Pancreas (tissue), 10 donors: ENCODE results near the gene RIPK1. TPM values are rescaled to one million over a fixed set of nuclear protein-coding genes. Genes with fewer than 3 reads are reported as not detected.
A peak's percentile ranks its signal among the peaks of the same experiment; 100 is the strongest.
"Not testable (repeated sequence)": the region's sequence is repeated elsewhere in the genome, so short reads cannot be mapped to it uniquely, and the experiment has no call there.

Experiments used
- ATAC-seq, 4 donors: fragments of 200-7000 bp; cut with Tn5 transposase; one replicate each; pipeline versions ENCODE4 v1.8.0 to v1.9.1; 2020; ENCODE audit warnings: mild to moderate bottlenecking in 4 of 4, moderate library complexity in 4 of 4
- DNase-seq, 6 donors: peaks; one replicate each; pipeline ENCODE4 v3.0.0-alpha.2; 2020
- FAIRE-seq: peaks from 2 replicates; lab custom pipeline; 2012; peaks lifted over from hg19 to GRCh38; lab: Jason Lieb, UNC
- H3K27ac ChIP-seq, 4 donors: fragments of 200-600 bp; sonication (generic); 1 replicate in 3 of 4; 2 replicates in 1 of 4; pipeline versions ENCODE4 v1.5.0 to v1.8.0; 2020
- H3K27me3 ChIP-seq, 4 donors: fragments of 200-600 bp; one replicate each; pipeline ENCODE4 v1.8.0; 2021
- H3K36me3 ChIP-seq, 3 donors: fragments of 200-600 bp; sonication (generic) in 1 of 3; one replicate each; pipeline versions ENCODE4 v1.5.0 to v1.8.0; 2020 to 2021
- H3K4me1 ChIP-seq, 3 donors: fragments of 200-600 bp; one replicate each; pipeline ENCODE4 v1.8.0; 2021
- H3K4me3 ChIP-seq, 4 donors: fragments of 200-600 bp; sonication (generic) in 2 of 4; one replicate each; pipeline versions ENCODE4 v1.5.0 to v1.8.0; 2020 to 2021
- H3K9me3 ChIP-seq, 4 donors: fragments of 200-600 bp; one replicate each; pipeline ENCODE4 v1.8.0; 2021
- WGBS, 2 donors: extraction: QIAGEN DNeasy Blood & Tissue Kit; methylation state at CpG; one replicate each; pipeline ENCODE4 v1.1.7; 2013; 5-methylcytosine and 5-hydroxymethylcytosine counted together
- intact Hi-C, 3 donors: fragments of 100-400 bp; cut with DNase I; formaldehyde crosslinking; loops; one replicate each; pipeline versions ENCODE4 v1.11.1 to v1.14.2; 2022
- polyA plus RNA-seq, 2 donors: library from polyadenylated mRNA; stranded (reverse); fragments of 200-250 nt; gene quantifications; one replicate each; pipeline ENCODE4 v1.2.3, GENCODE V29; 2013
- total RNA-seq, 6 donors: library from RNA; stranded (reverse); fragmentation: NEBNext Ultra II Directional in 4 of 6; extraction: Animal tissue kit (Norgen Biotek cat#: 25700) in 4 of 6; gene quantifications; one replicate each; pipeline versions ENCODE4 v1.2.1 to v1.2.4, GENCODE V29; 2021 to 2023
- TF ChIP-seq, protein P1 (sequence below), 4 donors: fragments of 200-600 bp; sonication (generic) in 3 of 4; IDR thresholded peaks; one replicate each; pipeline versions ENCODE4 v1.5.0 to v1.8.0; 2021; ENCODE audit warnings: antibody characterized with exemption in 4 of 4
- donor health status: healthy with polysubstance abuse.
- donor health status: DM: no; HTN: no; CAD: no; lungs with moderate emphysema.
- donor health status: DM: no; HTN: no; CAD: no.
- donor health status: control.
- donor health status: control.
- donor health status: Bipolar disorder and iron deficiency.
- donor health status: DM: yes; HTN: yes; CAD: no.
- donor health status: DM: no; HTN: no; CAD: no.
- donor health status: DM: no; HTN: no; CAD: no.
- donor health status: DM: yes; HTN: yes; CAD: no.

RIPK1 gene
- total RNA-seq (10 to 100 TPM in 2 of 6 donors, 1 to 10 TPM in 4; 9.0 to 15.2 (median 9.7) TPM), polyA plus RNA-seq (10 to 100 TPM; 10.1 to 20.5 TPM)

DNA sequence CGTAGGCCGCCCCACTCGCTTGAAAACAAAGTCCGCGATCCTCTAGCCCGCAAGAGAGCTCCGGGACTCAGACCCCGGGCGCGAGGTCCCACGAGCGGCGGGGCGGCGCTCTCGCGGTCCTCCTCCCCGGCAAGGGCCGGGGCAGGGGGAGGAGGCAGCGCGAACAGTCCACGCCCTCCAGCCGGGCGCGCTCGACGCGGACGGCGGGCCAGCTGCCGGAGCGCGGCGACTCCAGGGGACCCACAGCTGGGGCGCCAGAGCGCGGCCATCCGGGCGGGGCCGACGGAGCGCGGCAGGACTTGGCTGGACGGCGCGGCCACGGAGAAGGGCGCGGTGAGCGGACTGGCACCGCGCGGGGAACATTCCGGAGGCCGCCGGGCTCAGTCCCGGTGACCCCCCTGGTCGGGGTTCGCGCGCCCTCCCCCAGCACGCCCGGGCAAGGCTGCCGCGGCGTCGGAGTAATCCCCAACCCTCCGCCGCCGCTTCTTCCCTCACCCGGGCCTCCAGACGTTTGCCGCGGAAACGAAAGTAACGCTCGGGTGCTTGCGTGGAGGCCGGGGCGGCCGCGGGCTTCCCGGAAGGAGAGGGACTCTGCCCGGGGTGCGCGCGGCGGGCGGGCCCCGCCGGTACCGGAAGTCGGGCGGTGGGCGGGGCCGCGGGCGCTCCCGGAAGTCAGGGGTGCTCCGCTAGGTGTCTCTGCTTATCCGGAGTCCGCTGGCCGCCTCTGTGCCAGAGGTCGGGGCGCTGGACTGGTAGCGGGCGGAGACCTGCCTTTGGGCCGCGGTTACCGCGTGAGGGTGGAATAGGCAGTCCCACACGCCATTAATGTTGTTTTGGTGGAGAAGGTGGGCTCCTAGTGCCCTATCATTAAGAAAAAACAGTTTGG, at the start of gene RIPK1:
Gene RIPK1, plus strand, starts transcription at position 166 of the 886 bp plus-strand sequence. CDS start 8,330 bp downstream, outside the sequence.
- intact Hi-C loops, result no loop called here
- Histone ChIP-seq H3K9me3 (no peaks in the 10 kb centered on the region), H3K4me1 (peaks cover 15 to 25% (median 17%) of the 10 kb centered on the region in 3 donors), H3K27me3 (no peaks in the 10 kb centered on the region), H3K4me3 (peak within 1 kb of the TSS; percentile 72 to 96 (median 87)), H3K27ac (peak within 1 kb of the TSS; percentile 99 to 100 (median 100)), H3K36me3 (no peaks in the 10 kb centered on the region)
- TF ChIP-seq, protein P1, sequence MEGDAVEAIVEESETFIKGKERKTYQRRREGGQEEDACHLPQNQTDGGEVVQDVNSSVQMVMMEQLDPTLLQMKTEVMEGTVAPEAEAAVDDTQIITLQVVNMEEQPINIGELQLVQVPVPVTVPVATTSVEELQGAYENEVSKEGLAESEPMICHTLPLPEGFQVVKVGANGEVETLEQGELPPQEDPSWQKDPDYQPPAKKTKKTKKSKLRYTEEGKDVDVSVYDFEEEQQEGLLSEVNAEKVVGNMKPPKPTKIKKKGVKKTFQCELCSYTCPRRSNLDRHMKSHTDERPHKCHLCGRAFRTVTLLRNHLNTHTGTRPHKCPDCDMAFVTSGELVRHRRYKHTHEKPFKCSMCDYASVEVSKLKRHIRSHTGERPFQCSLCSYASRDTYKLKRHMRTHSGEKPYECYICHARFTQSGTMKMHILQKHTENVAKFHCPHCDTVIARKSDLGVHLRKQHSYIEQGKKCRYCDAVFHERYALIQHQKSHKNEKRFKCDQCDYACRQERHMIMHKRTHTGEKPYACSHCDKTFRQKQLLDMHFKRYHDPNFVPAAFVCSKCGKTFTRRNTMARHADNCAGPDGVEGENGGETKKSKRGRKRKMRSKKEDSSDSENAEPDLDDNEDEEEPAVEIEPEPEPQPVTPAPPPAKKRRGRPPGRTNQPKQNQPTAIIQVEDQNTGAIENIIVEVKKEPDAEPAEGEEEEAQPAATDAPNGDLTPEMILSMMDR (IDR thresholded peaks at IDR 0.05), result peak in 1 of 4 donors; percentile 10
- WGBS, 2 donors, result 0 to 1% methylated on average over 69 to 112 of the region's 112 CpGs
- DNase-seq (peak; percentile 93 to 98 (median 95)), FAIRE-seq (no peak), ATAC-seq (peak; percentile 87 to 94 (median 89))

DNA sequence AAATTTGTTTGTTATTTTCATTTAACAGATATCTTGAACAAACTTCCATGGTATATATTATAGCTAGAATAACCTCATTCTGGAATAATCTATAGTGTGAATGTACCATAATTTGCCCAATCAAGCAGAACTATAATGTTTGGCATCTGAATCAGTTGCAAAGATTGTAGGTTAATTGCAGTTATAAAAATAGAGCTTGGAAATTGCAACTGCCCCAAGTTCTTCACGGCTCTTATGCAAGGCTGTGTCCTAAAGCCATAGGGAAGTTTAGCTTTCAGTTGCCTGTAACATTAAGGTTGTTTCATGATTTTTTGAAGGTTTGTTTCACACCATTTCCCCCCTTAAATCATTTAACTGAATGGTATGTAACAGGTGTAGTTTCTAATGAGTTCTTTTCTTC, 49.2 kb upstream of the RIPK1 start:
- ATAC-seq, result no peak
- no peak for DNase-seq
- no peak overlapping the region for H3K27ac ChIP-seq
- TF ChIP-seq, protein P1 (IDR thresholded peaks at IDR 0.05), result no peak
- no peak for FAIRE-seq
- intact Hi-C loops, result no loop called here
- H3K4me1 ChIP-seq, result no peaks in the 10 kb centered on the region
- no peaks in the 10 kb centered on the region for H3K9me3 ChIP-seq
- no peaks in the 10 kb centered on the region for H3K36me3 ChIP-seq
- no peaks in the 10 kb centered on the region for H3K27me3 ChIP-seq
- no peak overlapping the region for H3K4me3 ChIP-seq
- WGBS, 2 donors, result 83 to 88% methylated on average over 1 of the region's 1 CpG

DNA sequence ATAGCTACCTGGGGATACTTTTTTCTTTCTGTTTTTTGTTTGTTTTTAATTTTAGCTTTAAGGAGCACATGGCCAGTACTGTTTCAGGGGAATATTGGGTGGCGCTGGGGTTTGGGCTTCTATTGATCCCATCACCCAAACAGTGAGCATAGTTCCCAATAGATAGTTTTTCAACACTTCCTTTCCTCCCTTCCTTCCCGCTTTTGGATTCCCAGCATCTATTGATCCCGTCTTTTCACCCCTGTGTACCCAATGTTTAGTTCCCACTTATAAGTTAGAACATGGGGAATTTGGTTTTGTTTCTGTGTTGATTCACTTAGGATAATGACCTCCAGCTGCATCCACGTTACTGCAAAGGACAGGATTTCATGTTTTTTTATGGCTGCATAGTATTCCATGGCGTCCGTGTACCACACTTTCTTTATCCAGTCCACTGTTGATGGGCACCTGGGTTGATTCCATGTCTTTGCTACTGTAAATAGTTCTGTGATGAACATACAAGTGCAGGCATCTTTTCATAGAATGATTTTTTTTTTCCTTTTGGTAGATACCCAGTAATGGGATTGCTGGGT, 48.5 kb upstream of the RIPK1 start:
- FAIRE-seq (no peak), DNase-seq (no peak), ATAC-seq (no peak)
- Histone ChIP-seq H3K27me3 (no peaks in the 10 kb centered on the region), H3K36me3 (no peaks in the 10 kb centered on the region), H3K9me3 (no peaks in the 10 kb centered on the region), H3K27ac (no peak overlapping the region), H3K4me1 (peaks cover 0 to 5% (median 0%) of the 10 kb centered on the region in 3 donors), H3K4me3 (no peak overlapping the region)
- TF ChIP-seq, protein P1 (IDR thresholded peaks at IDR 0.05), result no peak
- intact Hi-C loops, result no loop called here
- WGBS, 2 donors, result 95% methylated on average over 6 of the region's 6 CpGs

DNA sequence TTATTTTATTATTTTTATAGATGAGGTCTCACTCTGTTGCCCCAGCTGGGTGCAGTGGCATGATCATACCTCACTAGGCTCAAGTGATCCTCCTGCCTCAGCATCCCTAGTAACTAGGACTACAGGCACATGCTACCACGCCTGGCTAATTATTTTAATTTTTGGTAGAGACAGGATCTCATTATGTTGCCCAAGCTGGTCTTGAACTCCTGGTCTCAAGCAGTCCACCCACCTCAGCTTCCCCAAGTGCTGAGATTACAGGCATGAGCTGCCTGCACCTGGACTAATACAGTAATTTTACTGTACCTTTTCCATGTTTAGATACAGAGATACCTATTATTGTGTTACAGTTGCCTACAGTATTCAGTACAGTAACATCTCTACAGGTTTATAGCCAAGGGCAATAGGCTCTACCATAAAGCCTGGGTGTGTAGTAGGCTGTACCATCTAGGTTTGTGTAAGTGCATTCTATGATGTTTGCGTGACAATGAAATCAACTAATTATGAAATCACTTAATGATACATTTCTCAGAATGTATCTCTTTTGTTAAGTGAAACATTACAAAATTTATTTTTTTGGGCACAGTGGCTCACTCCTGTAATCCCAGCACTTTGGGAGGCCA, 47.2 kb upstream of the RIPK1 start:
- H3K4me1 ChIP-seq, FAIRE-seq, intact Hi-C loops, ATAC-seq, H3K36me3 ChIP-seq, H3K4me3 ChIP-seq, H3K27ac ChIP-seq, H3K27me3 ChIP-seq, H3K9me3 ChIP-seq, DNase-seq: not testable (repeated sequence)
- WGBS, 2 donors, result 91 to 98% methylated on average over 2 of the region's 2 CpGs
